ENCODE data around the gene SOSTDC1.
A peak's percentile ranks its signal among the peaks of the same experiment; 100 is the strongest.
"Not testable (repeated sequence)": the region's sequence is repeated elsewhere in the genome, so short reads cannot be mapped to it uniquely, and the experiment has no call there.

SOSTDC1 gene

GRCh38 chr7:16460789-16461493 lies 4.6 kb downstream of the SOSTDC1 start:
- DNase-seq = no peak

GRCh38 chr7:16456303-16456702 lies 9.2 kb downstream of the SOSTDC1 start:
- DNase-seq = not testable (repeated sequence)

- DNase-seq = no peak
Observed at GRCh38 chr7:16455591-16455990, 9.9 kb downstream of the SOSTDC1 start.

- no peak for DNase-seq
Observed at GRCh38 chr7:16450366-16450765, 15.2 kb downstream of the SOSTDC1 start.

GRCh38 chr7:16447876-16448275 lies 17.7 kb downstream of the SOSTDC1 start:
- DNase-seq = no peak

- DNase-seq = no peak
Observed at GRCh38 chr7:16446508-16446907, 19.0 kb downstream of the SOSTDC1 start.

- DNase-seq = not testable (repeated sequence)
Observed at GRCh38 chr7:16443871-16444270, 21.7 kb downstream of the SOSTDC1 start.

GRCh38 chr7:16438988-16439387 lies 26.6 kb downstream of the SOSTDC1 start:
- no peak for DNase-seq

GRCh38 chr7:16436306-16436705 lies 29.2 kb downstream of the SOSTDC1 start:
- no peak for DNase-seq

- no peak for DNase-seq
Observed at GRCh38 chr7:16433568-16434122, 31.9 kb downstream of the SOSTDC1 start.

- no peak for DNase-seq
Observed at GRCh38 chr7:16432425-16432731, 33.2 kb downstream of the SOSTDC1 start.

- DNase-seq = no peak
Observed at GRCh38 chr7:16431646-16432424, 33.7 kb downstream of the SOSTDC1 start.

GRCh38 chr7:16430133-16430532 lies 35.4 kb downstream of the SOSTDC1 start:
- DNase-seq = no peak

- no peak for DNase-seq
Observed at GRCh38 chr7:16428672-16429071, 36.9 kb downstream of the SOSTDC1 start.

GRCh38 chr7:16428182-16428581 lies 37.4 kb downstream of the SOSTDC1 start:
- no peak for DNase-seq

GRCh38 chr7:16423761-16424160 lies 41.8 kb downstream of the SOSTDC1 start:
- DNase-seq = no peak

- no peak for DNase-seq
Observed at GRCh38 chr7:16422917-16423316, 42.6 kb downstream of the SOSTDC1 start.

GRCh38 chr7:16422103-16422435 lies 43.5 kb downstream of the SOSTDC1 start:
- DNase-seq = no peak

- no peak for DNase-seq
Observed at GRCh38 chr7:16421333-16422102, 44.0 kb downstream of the SOSTDC1 start, which contains the start of gene CRPPA. TSS of gene CRPPA (minus strand) at chr7:16421538. CDS start at chr7:16421322, 216 bp downstream.

- peak; percentile 2 for DNase-seq
Observed at GRCh38 chr7:16420649-16421332, 44.7 kb downstream of the SOSTDC1 start.

- no peak for DNase-seq
Observed at GRCh38 chr7:16420329-16420648, 45.2 kb downstream of the SOSTDC1 start.

- DNase-seq = no peak
Observed at GRCh38 chr7:16419859-16420258, 45.7 kb downstream of the SOSTDC1 start.

- no peak for DNase-seq
Observed at GRCh38 chr7:16419126-16419525, 46.4 kb downstream of the SOSTDC1 start.

Measured in DMS79 (cell line).